ENCODE measurements around the gene CHN1.

The CHN1 gene

DNA sequence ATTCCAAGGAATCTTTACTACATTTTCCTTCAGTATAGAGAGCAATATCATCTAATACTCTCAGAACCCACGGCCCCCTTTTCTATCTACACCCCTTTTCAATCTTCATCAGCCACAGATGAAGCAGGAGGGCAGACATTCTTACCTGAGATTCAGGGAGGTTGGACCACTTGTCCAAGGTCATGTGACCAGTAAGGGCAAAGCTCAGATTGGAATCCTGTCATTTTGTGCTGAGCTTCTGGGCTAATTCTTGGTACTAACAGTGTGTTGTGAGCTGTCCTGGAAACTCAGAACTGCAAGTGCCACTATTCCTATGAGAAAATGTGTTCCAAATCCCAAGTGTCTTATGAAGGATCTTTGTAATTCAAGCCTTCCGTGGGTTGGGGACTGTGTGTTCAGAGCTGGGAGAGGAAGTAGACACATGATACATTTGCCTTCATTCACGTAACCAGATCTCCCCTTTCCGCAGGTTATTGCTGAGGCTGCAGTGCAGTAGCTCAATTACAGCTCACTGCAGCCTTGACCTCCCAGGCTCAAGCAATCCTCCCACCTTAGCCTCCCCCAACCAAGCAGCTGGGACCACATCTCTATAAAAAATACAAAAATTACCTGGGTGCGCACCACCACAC, 244.2 kb downstream of the CHN1 start:
- no peak for DNase-seq

GRCh38 chr2:174759381-174760065, 245.7 kb downstream of the CHN1 start:
- DNase-seq = no peak

DNA sequence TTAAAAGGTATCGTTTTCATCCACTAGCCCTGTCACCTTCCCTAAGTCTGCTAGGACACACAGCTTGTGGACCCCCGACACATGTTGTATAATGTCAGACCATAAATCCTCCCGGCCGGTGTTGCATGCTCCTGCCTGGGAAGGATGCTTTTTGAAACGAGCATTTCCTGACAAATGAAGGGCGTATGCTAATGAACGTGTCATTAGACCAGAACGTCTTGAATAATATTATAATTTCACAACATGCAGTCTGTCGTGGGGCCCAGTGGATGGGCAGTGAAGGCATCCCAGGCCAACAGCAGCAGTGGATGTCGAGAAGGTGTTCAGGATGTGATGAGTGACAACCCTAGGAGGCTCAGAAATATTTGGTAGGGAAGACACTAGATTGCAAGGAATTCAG, 248.4 kb downstream of the CHN1 start:
- no peak for DNase-seq

- no peak for DNase-seq
Measured at GRCh38 chr2:174753038-174753633, 252.0 kb downstream of the CHN1 start.

DNA sequence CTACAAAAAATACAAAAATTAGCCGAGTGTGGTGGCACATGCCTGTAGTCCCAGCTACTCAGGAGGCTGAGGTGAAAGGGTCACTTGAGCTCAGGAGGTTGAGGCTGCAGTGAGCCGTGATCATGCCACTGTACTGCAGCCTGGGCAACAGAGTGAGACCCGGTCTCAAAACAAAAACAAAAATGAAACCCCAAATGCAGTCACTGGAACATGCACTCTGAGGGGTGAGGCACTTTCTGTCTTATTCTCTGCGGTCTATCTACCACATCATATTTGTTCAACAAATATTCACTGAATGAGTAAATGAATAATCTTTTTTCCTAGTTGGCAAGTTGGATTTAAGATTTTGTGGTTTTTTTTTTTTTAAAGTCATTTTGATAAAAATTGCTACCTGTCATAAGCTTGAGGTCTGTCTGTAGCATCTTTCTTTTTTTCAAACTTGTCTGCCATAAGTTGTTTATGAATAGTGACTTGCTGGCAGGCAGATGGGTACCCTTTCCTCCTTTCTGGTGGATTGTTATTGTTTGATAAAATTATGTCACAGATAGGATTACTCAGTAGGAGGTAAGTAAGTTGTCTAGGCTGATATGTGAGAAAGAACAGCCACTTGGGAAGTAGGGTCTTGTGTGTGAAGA, 252.7 kb downstream of the CHN1 start:
- no peak for DNase-seq

DNA sequence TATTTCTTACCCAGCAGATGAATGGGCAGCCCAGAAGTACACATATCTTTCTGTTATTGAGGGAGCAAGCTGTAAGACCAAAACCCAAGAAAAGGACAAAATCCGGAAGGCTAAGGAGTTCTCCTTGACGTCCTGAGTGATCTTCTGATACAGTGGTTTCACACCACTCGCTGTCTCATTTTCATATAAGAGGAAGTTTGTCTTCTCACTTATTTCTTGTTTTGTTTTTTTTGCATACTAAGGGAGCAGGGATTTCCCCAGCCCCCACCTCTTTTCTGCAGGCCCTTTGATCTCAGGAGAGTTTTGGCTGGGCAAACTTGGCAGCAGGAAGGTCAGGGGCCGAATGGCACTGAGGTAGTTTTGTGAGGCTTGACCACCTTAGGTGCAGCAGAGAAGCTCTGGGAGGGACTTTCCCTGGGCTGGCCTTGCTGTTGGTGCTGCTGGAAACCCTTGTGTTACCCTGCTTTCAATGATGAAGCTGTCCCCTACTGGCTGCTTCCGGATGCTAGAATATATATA, 254.2 kb downstream of the CHN1 start:
- DNase-seq = no peak

DNA sequence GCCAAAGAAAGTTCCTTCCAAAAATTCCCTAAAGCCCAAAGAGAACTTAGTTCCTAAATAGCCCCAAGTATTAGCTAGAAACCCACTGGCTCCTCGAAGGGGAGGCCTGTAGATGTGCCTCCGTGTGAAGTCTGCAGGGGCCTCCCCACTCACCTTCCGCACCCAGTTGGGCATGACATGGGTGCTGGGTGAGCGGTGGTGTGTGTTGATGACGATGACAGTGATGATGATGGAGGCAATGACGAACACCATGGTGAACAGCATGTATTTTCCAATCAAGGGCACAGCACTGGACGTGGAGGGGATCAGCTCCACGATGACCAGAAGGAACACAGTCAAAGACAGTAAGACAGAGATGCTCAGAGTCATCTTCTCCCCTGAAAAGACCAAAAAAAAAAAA, 255.4 kb downstream of the CHN1 start:
- no peak for DNase-seq

DNA sequence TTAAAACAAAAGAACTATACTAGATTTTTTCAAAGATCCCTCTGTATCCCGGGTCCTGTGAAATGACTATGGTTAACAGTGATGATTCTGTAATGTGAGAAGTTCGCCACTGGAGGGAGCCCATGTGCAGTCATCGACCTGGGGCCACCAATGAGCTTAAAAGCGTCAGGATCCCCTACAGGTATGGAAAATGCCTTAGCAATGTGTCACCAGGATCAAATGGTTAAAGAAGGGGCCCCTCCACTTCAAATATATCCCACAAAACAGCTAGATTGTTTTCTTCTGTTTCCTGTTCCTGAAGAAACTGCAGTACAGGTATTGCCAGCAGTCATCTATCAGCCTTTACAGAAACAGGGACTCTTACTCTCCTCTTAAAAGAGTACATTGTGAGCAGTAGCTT, 256.2 kb downstream of the CHN1 start:
- peak; percentile 56 for DNase-seq

Measured in fibroblast of skin of scalp (primary cell).